Adrenal gland (tissue), 5 donors: ENCODE measurements around the gene ABHD17A.

Experiments
- CTCF ChIP-seq, 6 experiments: fragments of 450-650 bp in 4 of 6; fragments of 200-600 bp in 2 of 6; sonication (generic) in 1 of 6; IDR thresholded peaks; 1 replicate in 5 of 6; 2 replicates in 1 of 6; pipeline versions ENCODE4 v1.5.1 to v1.8.0; 2016 to 2021; ENCODE audit warnings: antibody characterized with exemption in 6 of 6, mild to moderate bottlenecking in 2 of 6, moderate library complexity in 1 of 6
- POLR2A ChIP-seq, 2 donors: fragments of 450-650 bp; IDR thresholded peaks; one replicate each; pipeline ENCODE4 v1.6.1; 2017; ENCODE audit warnings: antibody characterized with exemption in 2 of 2, mild to moderate bottlenecking in 2 of 2, moderate library complexity in 1 of 2
- donor health status: DM: no; HTN: no; CAD: no.

GRCh38 chr19:1889907-1890306 is 4.6 kb upstream of the ABHD17A start:
- no peak for TF ChIP-seq CTCF (IDR thresholded peaks at IDR 0.05)
- no peak for TF ChIP-seq POLR2A (IDR thresholded peaks at IDR 0.05)
